NCI-H1436 (cell line): ENCODE data around the gene COX10.

Source experiments
- DNase-seq: peaks from one replicate; lab custom pipeline; 2025; lab: John Stamatoyannopoulos, UW

Gene COX10

GRCh38 chr17:14070344-14070984 is 1.2 kb downstream of the COX10 start:
- no peak for DNase-seq

GRCh38 chr17:14072881-14073280 is 3.6 kb downstream of the COX10 start:
- DNase-seq: no peak

GRCh38 chr17:14078027-14078426 is 8.7 kb downstream of the COX10 start:
- no peak for DNase-seq

- no peak for DNase-seq
Observed at GRCh38 chr17:14080847-14081251, 11.5 kb downstream of the COX10 start.

DNA sequence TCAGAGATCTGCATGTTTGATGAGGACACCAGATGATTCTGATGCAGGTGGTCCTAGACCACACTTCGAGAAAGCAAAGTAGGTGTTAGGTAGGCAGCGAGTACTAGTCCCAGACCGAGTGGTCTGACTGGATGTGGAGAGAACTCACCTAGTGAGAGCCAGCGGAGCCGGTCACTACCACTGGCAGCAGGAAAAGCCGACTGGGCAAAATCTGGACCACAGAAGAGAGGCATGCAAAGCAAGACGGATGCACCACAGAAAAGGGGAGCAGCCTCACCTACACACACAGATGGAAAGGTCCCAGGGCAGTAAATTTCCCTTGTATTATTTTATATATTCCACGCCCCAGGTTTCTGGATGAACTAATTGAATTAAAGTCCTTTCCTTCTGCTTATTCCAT is 13.5 kb downstream of the COX10 start:
- no peak for DNase-seq

GRCh38 chr17:14084955-14085354 is 15.7 kb downstream of the COX10 start:
- no peak for DNase-seq

DNA sequence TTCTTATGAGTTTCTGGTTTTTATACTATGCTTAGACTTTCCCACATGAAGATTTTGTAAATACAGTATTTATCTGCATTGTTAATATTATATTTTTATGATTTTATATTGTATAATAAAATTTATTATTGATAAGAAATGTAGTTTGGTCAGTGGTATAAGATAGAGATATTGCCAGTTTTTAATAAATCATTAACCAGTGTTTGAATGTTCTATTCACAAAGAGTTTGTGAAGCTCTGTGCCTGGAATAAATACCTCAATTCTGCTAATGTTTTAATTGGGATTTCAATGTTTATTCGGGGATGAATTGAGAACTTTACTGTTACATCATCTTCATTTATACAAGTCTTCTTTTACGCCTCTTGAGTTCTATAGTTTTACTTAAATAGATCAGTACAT is 16.9 kb downstream of the COX10 start:
- no peak for DNase-seq

DNA sequence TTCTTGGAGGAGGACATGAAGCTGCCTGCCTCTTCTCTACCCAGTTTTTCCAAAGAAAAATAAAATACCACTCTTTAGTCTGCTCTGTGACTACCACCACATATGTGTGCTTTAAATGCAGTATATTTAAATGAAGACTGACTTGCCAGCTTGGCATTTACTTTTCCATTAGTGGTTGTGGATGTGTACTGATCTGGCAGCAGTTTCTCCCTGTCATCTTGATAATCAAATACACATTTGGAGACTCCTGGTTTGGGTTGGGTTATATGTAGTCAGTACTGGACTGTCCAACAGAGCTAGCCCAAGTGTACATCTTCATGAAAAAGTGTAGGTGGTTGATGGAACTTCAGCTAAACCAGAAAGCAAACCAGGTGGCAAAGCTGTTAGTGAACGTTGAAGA is 19.9 kb downstream of the COX10 start:
- DNase-seq: no peak

DNA sequence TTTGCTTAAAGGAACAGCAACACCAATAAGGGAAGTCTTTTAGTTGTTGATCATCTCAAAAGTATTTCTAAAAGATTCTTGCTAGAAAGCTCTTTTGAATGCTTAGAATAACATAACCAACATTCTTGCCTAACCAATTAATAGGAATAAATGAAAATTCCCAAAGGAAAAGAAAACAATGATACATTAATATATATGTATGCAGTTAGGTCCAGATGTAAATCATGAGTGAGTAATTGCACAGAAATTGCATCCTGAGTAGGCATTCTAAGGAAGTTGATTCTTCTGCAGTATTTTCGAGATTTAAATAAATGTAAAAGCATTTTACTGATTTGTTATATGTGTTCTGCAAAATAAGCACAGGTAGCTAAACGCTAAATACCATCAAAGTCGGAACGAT is 22.1 kb downstream of the COX10 start:
- DNase-seq: no peak

DNA sequence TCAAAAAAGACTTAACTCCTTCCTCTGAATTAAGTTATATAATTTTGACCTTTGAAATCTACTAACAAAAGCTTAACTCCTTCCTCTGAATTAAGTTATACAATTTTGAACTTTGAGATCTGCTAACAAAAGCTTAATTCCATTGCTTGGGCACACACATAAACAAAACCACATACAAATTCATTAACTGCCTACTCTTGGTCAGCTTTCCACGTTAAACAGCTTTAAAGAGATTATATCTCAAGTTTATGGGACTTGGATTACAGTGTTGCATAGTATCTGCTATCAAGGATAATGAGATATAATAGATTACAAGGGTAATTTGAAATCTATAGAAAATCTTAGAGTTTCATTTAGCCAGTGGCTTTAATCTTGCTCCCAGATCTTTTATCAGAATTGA is 23.5 kb downstream of the COX10 start:
- no peak for DNase-seq

DNA sequence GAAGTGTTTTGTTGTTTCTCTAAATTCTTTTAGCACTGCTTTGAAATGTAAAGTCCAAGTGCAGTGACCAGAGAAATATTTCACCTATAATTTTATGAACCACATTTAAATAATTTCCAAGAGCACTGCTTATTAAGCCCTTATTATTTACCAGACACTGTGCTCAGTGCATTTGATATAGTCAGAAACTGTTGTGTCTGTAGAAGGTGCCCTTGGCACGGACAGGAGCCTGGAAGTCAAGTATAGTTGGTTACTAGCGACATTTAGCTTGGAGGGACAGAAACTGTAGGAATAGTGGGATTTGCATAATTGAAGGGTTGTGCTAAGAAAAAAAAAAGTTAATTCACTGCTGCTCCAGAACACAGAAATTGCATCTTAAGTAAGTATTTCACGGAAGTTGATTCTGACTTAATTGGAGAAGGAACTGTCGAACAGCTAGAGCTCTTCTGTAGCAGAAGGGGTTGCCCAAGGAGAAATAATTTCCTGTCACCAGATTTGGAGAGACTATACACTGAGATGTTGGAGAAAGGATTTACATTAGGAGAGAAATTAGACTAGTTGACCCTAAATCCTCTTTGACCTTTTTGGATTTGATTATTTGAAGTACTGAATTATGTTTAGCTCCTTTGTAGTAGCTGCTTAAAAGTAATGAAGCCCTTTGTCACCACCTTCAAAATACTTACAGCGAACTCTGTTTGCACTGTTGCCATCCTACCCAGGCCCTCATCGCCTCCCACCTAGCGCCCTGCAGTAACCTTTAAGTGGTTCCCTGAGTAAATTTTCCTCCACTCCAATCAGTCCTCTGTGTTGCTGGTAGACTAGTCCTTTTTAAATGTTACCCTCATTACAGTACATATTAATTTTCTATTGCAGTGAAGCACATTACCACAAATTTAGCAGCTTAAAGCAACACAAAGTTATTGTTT is 25.6 kb downstream of the COX10 start:
- DNase-seq: no peak

GRCh38 chr17:14095631-14096030 is 26.3 kb downstream of the COX10 start:
- no peak for DNase-seq

DNA sequence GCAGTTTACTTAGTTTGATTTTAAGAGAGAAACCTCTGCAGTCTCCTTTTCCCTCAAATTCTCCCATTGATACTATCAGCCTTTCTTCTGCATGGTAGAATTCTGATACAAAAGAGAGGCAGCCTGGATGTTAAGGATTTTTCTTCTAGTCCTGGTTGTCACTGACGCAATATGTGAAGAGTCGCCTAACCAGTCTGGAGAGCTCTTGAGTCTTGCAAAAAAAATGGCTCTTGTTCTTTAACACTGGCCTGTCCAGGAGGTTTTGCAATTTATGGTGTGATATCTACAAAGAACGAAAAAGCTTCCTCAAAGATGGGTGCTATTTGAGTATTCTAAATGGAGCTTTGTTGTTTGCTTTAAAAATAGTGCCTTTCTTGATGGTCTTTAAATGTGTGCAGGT is 28.9 kb downstream of the COX10 start:
- DNase-seq: no peak

GRCh38 chr17:14101976-14102375 is 32.7 kb downstream of the COX10 start:
- no peak for DNase-seq

- DNase-seq: no peak
Observed at GRCh38 chr17:14103836-14104235, 34.5 kb downstream of the COX10 start.

GRCh38 chr17:14104734-14105133 is 35.4 kb downstream of the COX10 start:
- no peak for DNase-seq

DNA sequence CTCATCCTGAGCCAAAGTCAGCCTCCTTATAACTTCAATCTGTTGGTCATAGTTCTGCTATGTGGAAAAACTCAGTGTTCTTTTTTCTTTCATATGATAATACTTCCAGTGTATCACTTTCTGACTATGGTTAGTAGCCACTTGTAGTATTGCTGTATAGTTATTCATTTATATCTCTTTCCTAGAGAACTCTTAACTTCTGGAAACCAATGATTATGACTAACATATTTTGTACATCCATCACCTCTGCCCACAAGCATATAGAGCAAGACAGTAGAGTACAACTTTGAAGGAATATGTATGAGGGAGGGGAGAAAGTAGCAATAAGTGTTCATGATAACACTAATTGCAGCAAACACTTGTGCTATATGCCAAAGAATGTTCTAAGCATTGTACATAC is 38.6 kb downstream of the COX10 start:
- no peak for DNase-seq

- DNase-seq: no peak
Observed at GRCh38 chr17:14112407-14112806, 43.1 kb downstream of the COX10 start.

- DNase-seq: no peak
Observed at GRCh38 chr17:14113137-14113536, 43.8 kb downstream of the COX10 start.

GRCh38 chr17:14116263-14117024 is 47.1 kb downstream of the COX10 start:
- no peak for DNase-seq

DNA sequence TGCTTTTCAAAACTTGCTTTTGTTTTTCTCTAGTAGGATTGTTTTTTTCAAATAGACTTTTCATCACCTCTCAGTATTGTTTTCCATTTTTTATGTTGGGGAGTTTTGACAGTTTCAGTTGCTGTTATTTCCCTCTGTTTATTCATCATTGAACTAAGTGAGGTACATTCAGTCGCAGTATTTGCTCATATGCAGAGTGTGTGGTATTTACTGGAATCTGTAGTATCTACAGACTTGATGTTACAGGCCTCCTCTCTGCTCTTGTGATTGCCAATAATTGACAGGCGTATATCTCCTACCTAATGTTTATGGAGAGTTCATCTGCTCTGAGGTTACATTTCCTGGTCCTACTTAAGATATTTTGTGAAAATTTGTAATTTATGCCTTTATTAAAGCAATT is 49.6 kb downstream of the COX10 start:
- no peak for DNase-seq

DNA sequence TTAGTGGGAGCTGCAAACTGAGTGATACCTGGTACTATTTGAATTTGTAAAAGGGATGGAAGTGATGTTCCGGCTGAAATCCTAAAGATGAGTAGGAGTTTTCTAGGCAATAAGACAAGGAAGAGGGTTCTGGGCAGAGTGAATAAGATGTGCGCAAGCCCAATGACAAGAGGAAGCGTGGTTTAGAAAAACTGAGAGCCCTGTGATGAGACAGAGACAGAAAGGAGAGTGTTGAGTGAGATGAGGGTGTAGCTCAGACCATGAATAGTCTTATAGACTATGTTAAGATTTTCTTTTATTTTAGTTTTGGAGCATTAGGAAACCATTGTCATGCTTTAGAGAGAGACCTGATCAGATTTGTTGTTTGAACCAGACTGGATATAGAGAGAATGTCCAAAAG is 50.2 kb downstream of the COX10 start:
- DNase-seq: no peak

DNA sequence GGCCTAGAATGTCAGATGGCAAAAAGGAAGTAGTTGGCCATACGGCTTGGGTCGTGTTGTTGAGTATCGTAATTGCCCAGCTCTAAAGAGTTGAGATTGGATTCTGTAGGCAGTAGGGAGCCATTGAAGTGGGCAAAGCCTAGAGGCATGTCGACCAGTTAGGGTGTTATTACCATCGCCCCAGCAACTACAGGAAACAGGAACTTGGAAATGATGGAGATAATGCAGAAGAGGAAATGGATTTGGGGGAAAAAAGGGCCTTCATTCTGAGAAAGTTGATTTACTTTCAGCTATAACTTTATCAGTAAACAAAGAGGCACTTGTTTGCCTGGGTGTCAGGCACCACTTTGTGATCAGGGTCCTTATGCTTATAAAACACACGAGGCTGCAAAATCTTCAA is 52.6 kb downstream of the COX10 start:
- no peak for DNase-seq
